Activated naive CD8-positive, alpha-beta T cell (primary cell): ENCODE results near the gene TRIM7.
"Not testable (repeated sequence)": the region's sequence is repeated elsewhere in the genome, so short reads cannot be mapped to it uniquely, and the experiment has no call there.

Experiments
- H3K27ac Mint-ChIP-seq: one replicate; pipeline ENCODE4 v1.8.0; 2021; ENCODE audit warnings: mixed read lengths
- H3K27me3 Mint-ChIP-seq: one replicate; pipeline ENCODE4 v1.8.0; 2021; ENCODE audit warnings: mixed read lengths
- H3K36me3 Mint-ChIP-seq: one replicate; pipeline ENCODE4 v1.8.0; 2021; ENCODE audit warnings: mixed read lengths
- H3K4me1 Mint-ChIP-seq: one replicate; pipeline ENCODE4 v1.8.0; 2021; ENCODE audit warnings: low read depth, mixed read lengths
- H3K4me3 Mint-ChIP-seq: one replicate; pipeline ENCODE4 v1.8.0; 2021; ENCODE audit warnings: mild to moderate bottlenecking, mixed read lengths
- H3K9me3 Mint-ChIP-seq: one replicate; pipeline ENCODE4 v1.8.0; 2021; ENCODE audit warnings: low read depth, mixed read lengths

TRIM7 gene

GRCh38 chr5:181149806-181150733 is 54.9 kb downstream of the TRIM7 start:
- Mint-ChIP-seq H3K27me3 (peaks cover 22% of the 10 kb centered on the region), H3K4me3 (no peak overlapping the region)

GRCh38 chr5:181149355-181149754 is 55.6 kb downstream of the TRIM7 start:
- Mint-ChIP-seq H3K36me3 (no peaks in the 10 kb centered on the region), H3K27me3 (peaks cover 22% of the 10 kb centered on the region), H3K9me3 (no peaks in the 10 kb centered on the region), H3K4me3 (no peak overlapping the region), H3K4me1 (peaks cover 7% of the 10 kb centered on the region), H3K27ac (no peak overlapping the region)

More at GRCh38 chr5:181149806-181150733, 54.9 kb downstream of the TRIM7 start:
- Mint-ChIP-seq H3K27ac (no peak overlapping the region), H3K9me3 (no peaks in the 10 kb centered on the region), H3K4me1 (peaks cover 7% of the 10 kb centered on the region), H3K36me3 (no peaks in the 10 kb centered on the region)

- H3K27ac Mint-ChIP-seq, H3K4me1 Mint-ChIP-seq, H3K4me3 Mint-ChIP-seq, H3K36me3 Mint-ChIP-seq, H3K9me3 Mint-ChIP-seq: not testable (repeated sequence)
- H3K27me3 Mint-ChIP-seq: peaks cover 34% of the 10 kb centered on the region
These were observed 57.9 kb downstream of the TRIM7 start, which contains the start of gene OR2V2 for GRCh38 chr5:181146927-181147636. Gene OR2V2 (plus strand): TSS chr5:181147586. CDS start chr5:181154943, 7,357 bp downstream.

GRCh38 chr5:181145133-181145532 is 59.9 kb downstream of the TRIM7 start:
- Mint-ChIP-seq H3K27ac (no peak overlapping the region), H3K9me3 (peaks cover 3% of the 10 kb centered on the region), H3K27me3 (peaks cover 38% of the 10 kb centered on the region), H3K36me3 (no peaks in the 10 kb centered on the region), H3K4me1 (no peaks in the 10 kb centered on the region), H3K4me3 (no peak overlapping the region)
